GM19397 (cell line): ENCODE measurements around the gene ZNF2.

Experiments
- ATAC-seq: cut with Tn5 transposase; IDR thresholded peaks from one replicate; pipeline ENCODE4 v1.9.1; 2021; ENCODE audit warnings: mild to moderate bottlenecking, moderate library complexity; ENCODE audit not compliant: unreplicated experiment

Gene ZNF2

DNA sequence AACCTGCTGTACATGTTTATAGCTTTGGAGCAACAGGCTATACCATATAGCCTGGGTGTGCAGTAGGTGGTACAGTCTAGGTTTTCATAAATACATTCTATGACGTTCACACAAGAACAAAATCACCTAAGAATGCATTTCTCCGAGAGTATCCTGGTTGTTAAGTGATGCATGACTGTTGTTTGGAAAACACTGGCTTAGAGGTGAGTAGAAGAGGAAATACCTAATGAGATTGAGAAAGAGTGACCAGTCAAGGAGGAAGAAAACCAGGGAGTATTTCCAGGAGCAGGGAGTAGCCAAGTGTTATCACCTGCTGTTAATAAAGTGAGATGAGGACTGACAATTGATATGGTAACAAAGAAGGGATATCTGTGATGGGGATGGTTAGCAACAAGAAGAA is 38.8 kb downstream of the ZNF2 start:
- ATAC-seq: no peak

DNA sequence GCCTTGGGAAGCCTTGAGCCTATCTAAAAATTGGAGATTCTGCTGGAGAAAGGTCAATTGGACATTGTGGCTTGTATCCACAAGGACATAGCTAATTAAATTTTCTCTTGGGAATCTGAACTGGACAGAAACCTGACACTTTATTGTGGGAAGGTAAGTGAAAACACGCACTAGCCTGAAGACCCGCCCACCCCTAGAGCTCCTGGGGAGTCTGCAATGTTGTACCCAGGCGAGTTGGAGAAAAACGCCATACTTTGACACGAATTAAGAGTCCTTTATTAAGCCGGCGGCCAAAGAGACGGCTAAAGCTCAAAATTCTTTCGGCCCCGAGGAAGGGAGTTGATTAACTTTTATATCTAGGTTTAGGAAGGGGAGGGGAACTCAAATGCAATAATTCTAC is 40.5 kb downstream of the ZNF2 start:
- ATAC-seq: no peak

DNA sequence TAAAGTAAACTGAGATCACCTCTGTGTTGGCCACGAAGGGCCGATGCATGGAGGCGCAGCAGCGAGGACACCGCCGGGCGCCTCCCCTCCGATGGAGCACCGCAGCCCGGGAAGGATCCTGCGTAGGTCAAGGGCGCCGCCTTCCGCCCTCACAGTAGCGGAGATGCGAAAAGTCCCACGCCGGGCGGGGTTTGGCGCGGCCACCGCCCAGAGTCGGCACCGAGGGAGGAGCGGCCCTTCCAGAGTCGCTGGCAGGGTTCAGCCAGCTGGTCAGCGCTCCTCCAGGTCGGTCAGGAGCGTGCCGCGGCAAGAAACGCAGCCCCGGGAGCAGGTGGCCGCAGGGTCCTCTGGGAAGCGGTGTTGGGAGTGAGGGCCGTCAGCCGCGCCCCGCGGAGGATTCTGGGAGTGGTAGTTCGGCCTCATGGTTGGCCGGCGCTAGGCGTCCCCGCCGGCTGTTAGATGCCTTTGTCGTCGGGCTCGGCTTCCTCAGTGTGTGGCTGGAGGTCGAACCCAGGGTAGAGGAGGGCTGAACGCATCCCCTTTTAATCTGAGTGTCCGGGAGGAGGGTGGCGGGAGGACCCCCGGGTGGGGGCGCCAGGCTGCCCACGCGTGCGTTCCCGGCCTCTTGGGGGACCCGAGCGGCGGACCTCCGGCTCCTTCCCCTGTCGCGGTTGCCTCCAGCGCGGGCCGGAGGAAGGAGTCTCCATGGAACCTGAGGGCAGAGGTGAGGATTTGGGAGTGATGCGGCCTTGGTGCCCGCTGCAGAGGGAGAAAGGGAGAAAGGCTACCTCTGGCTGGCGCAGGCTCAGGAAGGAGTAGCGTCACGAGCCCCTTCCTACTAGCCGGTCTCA is 41.7 kb downstream of the ZNF2 start, which contains the start of gene ZNF892:
Gene ZNF892 (plus strand): TSS at position 411 of the 851 bp plus-strand sequence. CDS start 295 bp downstream, at position 706.
- ATAC-seq: peak; percentile 98

DNA sequence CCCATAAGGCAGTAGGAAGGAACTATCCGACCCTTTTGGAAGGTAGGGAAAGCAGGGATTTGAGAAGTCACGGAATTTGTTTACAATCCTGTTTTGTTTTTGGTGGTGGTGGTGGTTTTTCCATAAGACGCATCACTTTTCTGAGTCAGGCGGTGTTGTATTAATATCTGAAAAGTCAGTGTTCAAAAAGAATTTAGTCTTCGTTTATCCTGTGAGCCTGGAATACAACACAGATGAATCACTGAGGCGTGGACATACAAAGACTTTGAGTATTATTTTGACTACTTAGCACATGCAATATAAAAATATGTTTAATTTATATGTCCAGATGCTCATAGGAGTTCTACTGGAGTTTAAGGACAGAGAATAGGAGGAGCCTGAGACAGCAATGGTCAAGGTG is 42.5 kb downstream of the ZNF2 start:
- no peak for ATAC-seq

DNA sequence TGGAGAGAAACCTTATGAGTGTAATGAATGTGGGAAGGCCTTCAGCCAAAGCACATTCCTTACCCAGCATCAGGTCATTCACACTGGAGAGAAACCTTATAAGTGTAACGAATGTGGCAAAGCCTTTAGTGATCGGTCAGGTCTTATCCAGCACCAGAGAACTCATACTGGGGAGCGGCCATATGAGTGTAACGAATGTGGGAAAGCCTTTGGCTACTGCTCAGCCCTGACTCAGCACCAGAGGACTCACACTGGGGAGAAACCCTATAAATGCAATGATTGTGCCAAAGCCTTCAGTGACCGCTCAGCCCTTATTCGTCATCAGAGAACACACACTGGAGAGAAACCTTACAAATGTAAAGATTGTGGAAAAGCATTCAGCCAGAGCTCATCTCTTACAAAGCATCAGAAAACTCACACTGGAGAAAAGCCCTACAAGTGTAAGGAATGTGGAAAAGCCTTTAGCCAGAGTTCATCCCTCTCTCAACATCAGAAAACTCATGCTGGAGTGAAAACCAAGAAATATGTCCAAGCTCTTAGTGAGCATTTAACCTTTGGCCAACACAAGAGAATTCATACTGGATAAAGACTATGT is 49.5 kb downstream of the ZNF2 start:
- ATAC-seq: no peak

DNA sequence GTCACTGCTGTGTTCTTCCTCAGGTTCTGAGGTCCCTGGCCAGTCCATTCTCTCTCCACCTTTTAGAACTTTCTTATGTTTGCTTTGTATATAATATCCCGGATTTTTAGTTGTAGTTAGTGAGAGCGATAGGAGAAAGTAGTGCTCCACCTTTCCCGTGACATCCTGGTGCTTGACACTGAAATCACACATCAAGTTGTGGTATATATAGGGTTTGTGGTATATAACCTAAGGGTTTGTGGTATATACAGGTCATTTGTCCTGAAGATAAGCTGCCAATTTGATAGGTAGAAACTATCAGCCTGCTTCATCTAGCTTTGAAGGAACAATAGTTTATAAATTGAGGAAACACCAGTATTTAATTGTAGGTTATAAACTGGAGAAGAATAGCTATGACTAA is 54.8 kb downstream of the ZNF2 start:
- no peak for ATAC-seq

DNA sequence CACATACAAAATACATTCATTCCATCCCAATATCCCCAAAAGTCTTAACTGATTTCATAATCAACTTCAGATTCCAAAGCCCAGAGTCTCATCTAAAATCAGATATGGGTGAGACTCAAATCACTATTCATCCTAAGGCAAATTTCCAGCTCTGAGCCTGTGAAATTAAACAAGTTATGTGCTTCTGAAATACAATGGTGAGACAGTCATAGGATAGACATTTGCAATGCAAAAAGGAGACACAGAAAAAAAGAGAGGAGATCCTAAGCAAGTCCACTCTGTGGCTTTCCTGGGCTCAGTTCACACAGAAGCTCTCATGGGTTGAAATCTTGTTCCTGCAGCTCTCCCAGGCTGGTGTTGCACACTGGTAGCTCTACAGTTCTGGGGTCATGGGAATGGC is 60.0 kb downstream of the ZNF2 start:
- ATAC-seq: no peak

DNA sequence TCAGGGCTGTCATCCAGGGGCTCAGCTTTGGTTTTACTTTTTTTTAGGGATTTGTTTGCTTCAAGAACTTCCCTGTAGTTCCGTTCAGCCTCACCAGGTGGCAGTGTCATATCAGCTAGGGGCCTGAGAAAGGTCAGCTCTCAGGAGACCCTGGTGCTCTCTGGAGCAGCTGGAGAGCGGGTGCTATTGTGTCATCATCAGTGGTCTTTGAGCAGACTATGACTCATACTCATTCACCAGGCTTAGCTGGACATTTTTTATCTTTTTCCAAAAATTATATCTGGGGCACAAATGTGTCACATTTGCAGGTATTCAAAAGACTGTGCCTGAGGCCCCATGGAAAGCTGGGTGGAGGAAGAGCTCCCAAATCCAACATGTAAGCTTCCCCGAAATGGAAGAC is 66.1 kb downstream of the ZNF2 start:
- ATAC-seq: no peak

DNA sequence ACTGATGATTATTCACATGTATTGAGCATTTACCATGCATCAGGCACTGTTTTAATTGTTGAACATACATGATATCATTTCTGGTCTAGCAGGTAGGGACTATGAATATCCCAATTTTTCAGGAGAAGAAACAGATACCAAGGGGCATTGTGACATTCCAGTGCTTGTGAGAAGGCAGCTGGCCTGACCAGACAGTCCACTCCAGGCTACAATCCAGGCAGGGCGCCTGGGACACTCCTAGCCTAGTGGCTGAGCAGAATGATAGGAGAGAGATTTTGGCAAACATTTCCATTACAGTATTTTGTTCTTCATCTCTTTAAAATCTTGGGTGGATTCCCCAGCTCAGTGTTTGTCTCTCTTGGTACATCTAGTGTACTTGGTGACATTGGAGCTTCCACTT is 66.6 kb downstream of the ZNF2 start:
- ATAC-seq: no peak
